Naive B cell (primary cell): Measurements from ENCODE around the gene PTGER3. TPM values are rescaled to one million over a fixed set of nuclear protein-coding genes. Genes with fewer than 3 reads are reported as not detected.
A peak's percentile ranks its signal among the peaks of the same experiment; 100 is the strongest.
"Not testable (repeated sequence)": the region's sequence is repeated elsewhere in the genome, so short reads cannot be mapped to it uniquely, and the experiment has no call there.

Source experiments
- ATAC-seq, 2 donors: fragments of 150-1000 bp; cut with Tn5 transposase; 2 replicates each; pipeline ENCODE4 v1.10.0; 2021; ENCODE audit warnings: low read depth in 2 of 2, mild to moderate bottlenecking in 2 of 2, moderate library complexity in 2 of 2
- DNase-seq: peaks from one replicate; pipeline ENCODE4 v3.0.0; 2022
- H3K27ac Mint-ChIP-seq, 6 donors: one replicate each; pipeline ENCODE4 v1.8.0; 2020 to 2022; ENCODE audit warnings: mild to moderate bottlenecking in 6 of 6, mixed read lengths in 6 of 6, moderate library complexity in 5 of 6, inconsistent platforms in 2 of 6
- H3K27me3 Mint-ChIP-seq, 3 donors: one replicate each; pipeline ENCODE4 v1.8.0; 2021 to 2022; ENCODE audit warnings: mixed read lengths in 3 of 3, mild to moderate bottlenecking in 1 of 3
- H3K36me3 Mint-ChIP-seq, 2 donors: one replicate each; pipeline ENCODE4 v1.8.0; 2020 to 2022; ENCODE audit warnings: mixed read lengths in 2 of 2, inconsistent platforms in 1 of 2, mild to moderate bottlenecking in 1 of 2
- H3K4me1 Mint-ChIP-seq, 3 donors: one replicate each; pipeline ENCODE4 v1.8.0; 2020 to 2022; ENCODE audit warnings: mixed read lengths in 3 of 3, inconsistent platforms in 1 of 3, mild to moderate bottlenecking in 1 of 3, moderate library complexity in 1 of 3
- H3K4me3 Mint-ChIP-seq, 8 donors: one replicate each; pipeline ENCODE4 v1.8.0; 2020 to 2022; ENCODE audit warnings: mild to moderate bottlenecking in 8 of 8, mixed read lengths in 8 of 8, moderate library complexity in 8 of 8, inconsistent platforms in 2 of 8
- H3K9me3 Mint-ChIP-seq, 7 donors: one replicate each; pipeline ENCODE4 v1.8.0; 2020 to 2022; ENCODE audit warnings: mixed read lengths in 7 of 7, mild to moderate bottlenecking in 5 of 7, inconsistent platforms in 2 of 7, moderate library complexity in 1 of 7
- polyA plus RNA-seq, 6 donors: library from polyadenylated mRNA; unstranded; fragments of 300-500 nt; fragmentation: Illumina TruSeq; gene quantifications; one replicate each; pipeline ENCODE4 v1.2.3, GENCODE V29; 2021; ENCODE audit warnings: low read depth in 6 of 6

The PTGER3 gene
- polyA plus RNA-seq, 6 donors from 2014 or later = not detected

GRCh38 chr1:70985278-70985677 lies 62.3 kb downstream of the PTGER3 start:
- H3K9me3 Mint-ChIP-seq, H3K4me3 Mint-ChIP-seq, DNase-seq, H3K36me3 Mint-ChIP-seq, H3K4me1 Mint-ChIP-seq, ATAC-seq, H3K27ac Mint-ChIP-seq: not testable (repeated sequence)
- peaks cover 6 to 21% (median 10%) of the 10 kb centered on the region in 3 donors for H3K27me3 Mint-ChIP-seq

DNA sequence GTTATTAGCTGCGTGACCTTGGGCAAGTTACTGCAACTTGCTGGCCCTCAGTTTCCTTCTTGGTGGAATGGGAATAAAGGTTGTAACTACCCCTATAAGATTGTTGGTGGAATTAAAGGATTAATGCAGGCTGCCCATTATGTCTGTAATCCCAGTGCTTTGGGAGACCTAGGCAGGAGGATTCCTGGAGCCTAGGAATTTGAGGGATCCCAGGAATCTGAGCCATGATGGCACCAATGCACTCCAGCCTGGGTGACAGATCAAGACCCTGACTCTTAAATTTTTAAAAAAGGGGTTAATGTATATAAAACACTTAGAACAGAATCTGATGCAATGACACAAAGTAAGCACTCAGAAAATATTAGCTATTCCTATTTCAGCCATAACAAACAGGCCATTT lies 67.3 kb downstream of the PTGER3 start:
- ATAC-seq = no peak

GRCh38 chr1:70979881-70980280 lies 67.7 kb downstream of the PTGER3 start:
- H3K27me3 Mint-ChIP-seq = peaks cover 16 to 32% (median 21%) of the 10 kb centered on the region in 3 donors
- H3K4me3 Mint-ChIP-seq = peak overlapping the region in 1 of 8 donors; percentile 7
- DNase-seq (no peak), ATAC-seq (peak in 1 of 2 donors; percentile 32)
- H3K27ac Mint-ChIP-seq = no peak overlapping the region
- H3K4me1 Mint-ChIP-seq = peaks cover 0 to 7% (median 3%) of the 10 kb centered on the region in 3 donors
- H3K36me3 Mint-ChIP-seq = no peaks in the 10 kb centered on the region
- peaks cover 0 to 4% (median 0%) of the 10 kb centered on the region in 7 donors for H3K9me3 Mint-ChIP-seq

More for the DNA sequence above, 67.3 kb downstream of the PTGER3 start:
- Mint-ChIP-seq H3K9me3 (peaks cover 0 to 4% (median 0%) of the 10 kb centered on the region in 7 donors), H3K4me1 (peaks cover 0 to 7% (median 3%) of the 10 kb centered on the region in 3 donors), H3K27me3 (peaks cover 16 to 32% (median 21%) of the 10 kb centered on the region in 3 donors), H3K36me3 (no peaks in the 10 kb centered on the region), H3K27ac (no peak overlapping the region), H3K4me3 (no peak overlapping the region)
- DNase-seq = no peak

- DNase-seq (no peak), ATAC-seq (no peak)
- Mint-ChIP-seq H3K36me3 (no peaks in the 10 kb centered on the region), H3K4me3 (no peak overlapping the region), H3K9me3 (peaks cover 0 to 4% (median 0%) of the 10 kb centered on the region in 7 donors), H3K4me1 (peaks cover 0 to 7% (median 3%) of the 10 kb centered on the region in 3 donors), H3K27me3 (peaks cover 16 to 32% (median 21%) of the 10 kb centered on the region in 3 donors), H3K27ac (no peak overlapping the region)
Observed at GRCh38 chr1:70979313-70979712, 68.3 kb downstream of the PTGER3 start.

DNA sequence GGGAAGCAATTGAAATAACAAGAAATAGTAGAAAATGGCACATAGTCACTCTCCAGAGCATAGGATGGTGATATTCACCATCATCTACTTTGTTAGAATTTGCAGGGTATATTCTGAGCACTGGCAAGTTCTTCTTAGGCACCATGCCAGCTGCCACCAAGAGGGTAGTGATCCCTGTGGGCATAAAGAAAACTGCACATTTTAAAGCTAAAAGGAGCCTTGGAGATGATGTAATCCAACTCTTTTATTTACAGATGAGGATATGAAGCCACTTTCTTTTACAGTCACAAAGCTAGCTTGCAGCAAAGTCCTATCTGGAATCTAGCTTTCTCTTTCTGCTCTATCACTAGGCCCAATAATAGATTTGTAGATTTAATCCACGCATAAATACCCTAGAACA lies 69.0 kb downstream of the PTGER3 start:
- Mint-ChIP-seq H3K4me1 (peaks cover 0 to 7% (median 3%) of the 10 kb centered on the region in 3 donors), H3K36me3 (no peaks in the 10 kb centered on the region), H3K9me3 (peaks cover 0 to 4% (median 0%) of the 10 kb centered on the region in 7 donors), H3K27ac (no peak overlapping the region), H3K27me3 (peaks cover 16 to 32% (median 19%) of the 10 kb centered on the region in 3 donors), H3K4me3 (no peak overlapping the region)
- ATAC-seq = no peak
- no peak for DNase-seq

DNA sequence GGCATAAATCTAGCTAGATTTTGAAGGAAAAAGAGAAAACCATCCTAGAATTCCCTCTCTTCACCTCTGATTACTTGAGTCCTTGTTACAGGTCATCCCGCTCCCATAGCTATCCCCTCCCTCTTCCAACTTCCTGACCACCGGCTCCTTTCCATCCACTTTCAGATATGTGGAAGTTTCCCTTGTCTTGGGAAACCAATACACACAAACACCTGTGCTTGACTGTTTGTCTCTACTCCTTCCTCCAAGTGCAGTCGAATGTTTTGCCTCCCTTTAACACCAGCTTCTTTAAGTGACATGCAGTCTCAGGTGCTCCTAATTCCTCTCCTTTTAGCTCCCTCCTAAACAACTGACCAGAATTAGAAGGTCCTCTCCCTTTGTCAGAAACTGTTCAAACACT lies 70.0 kb downstream of the PTGER3 start:
- ATAC-seq (no peak), DNase-seq (no peak)
- peaks cover 0 to 4% (median 0%) of the 10 kb centered on the region in 7 donors for H3K9me3 Mint-ChIP-seq
- no peaks in the 10 kb centered on the region for H3K36me3 Mint-ChIP-seq
- peaks cover 0 to 7% (median 3%) of the 10 kb centered on the region in 3 donors for H3K4me1 Mint-ChIP-seq
- H3K27ac Mint-ChIP-seq = no peak overlapping the region
- H3K4me3 Mint-ChIP-seq = no peak overlapping the region
- peaks cover 10 to 25% (median 12%) of the 10 kb centered on the region in 3 donors for H3K27me3 Mint-ChIP-seq

- no peaks in the 10 kb centered on the region for H3K36me3 Mint-ChIP-seq
- ATAC-seq (no peak), DNase-seq (no peak)
- peaks cover 0 to 4% (median 0%) of the 10 kb centered on the region in 7 donors for H3K9me3 Mint-ChIP-seq
- H3K4me3 Mint-ChIP-seq = no peak overlapping the region
- H3K4me1 Mint-ChIP-seq = peaks cover 0 to 7% (median 3%) of the 10 kb centered on the region in 3 donors
- no peak overlapping the region for H3K27ac Mint-ChIP-seq
- H3K27me3 Mint-ChIP-seq = peaks cover 9 to 22% (median 9%) of the 10 kb centered on the region in 3 donors
Observed at GRCh38 chr1:70977041-70977440, 70.6 kb downstream of the PTGER3 start.

DNA sequence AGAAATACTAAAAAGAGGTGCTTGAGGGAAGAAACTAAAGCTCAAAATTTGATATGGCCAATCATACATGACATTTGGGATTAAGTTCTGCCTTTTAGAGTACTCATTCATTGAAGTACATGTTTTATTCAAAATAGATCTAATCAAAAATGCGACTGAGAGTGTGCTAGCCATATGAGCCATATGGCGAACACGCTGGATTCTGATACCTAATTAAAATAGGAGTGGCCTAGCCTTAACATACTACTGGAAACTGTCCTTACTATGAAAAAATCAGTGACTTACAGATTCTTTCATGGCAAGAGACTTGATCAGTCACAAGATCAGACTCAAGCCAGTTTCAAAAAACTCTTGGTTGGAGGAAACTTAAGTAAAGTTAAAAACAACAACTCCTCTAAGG lies 73.9 kb downstream of the PTGER3 start:
- ATAC-seq (no peak), DNase-seq (no peak)
- no peaks in the 10 kb centered on the region for H3K4me1 Mint-ChIP-seq
- no peak overlapping the region for H3K4me3 Mint-ChIP-seq
- H3K36me3 Mint-ChIP-seq = no peaks in the 10 kb centered on the region
- no peaks in the 10 kb centered on the region for H3K9me3 Mint-ChIP-seq
- H3K27ac Mint-ChIP-seq = no peak overlapping the region
- peaks cover 4 to 22% (median 9%) of the 10 kb centered on the region in 3 donors for H3K27me3 Mint-ChIP-seq

- H3K27ac Mint-ChIP-seq = peak overlapping the region in 2 of 6 donors; percentile 45 to 69
- ATAC-seq (no peak), DNase-seq (no peak)
- H3K27me3 Mint-ChIP-seq = peaks cover 0 to 7% (median 5%) of the 10 kb centered on the region in 3 donors
- H3K9me3 Mint-ChIP-seq = peaks cover 0 to 5% (median 0%) of the 10 kb centered on the region in 7 donors
- no peaks in the 10 kb centered on the region for H3K36me3 Mint-ChIP-seq
- H3K4me1 Mint-ChIP-seq = no peaks in the 10 kb centered on the region
- H3K4me3 Mint-ChIP-seq = no peak overlapping the region
Observed at GRCh38 chr1:70970407-70970806, 77.2 kb downstream of the PTGER3 start.

GRCh38 chr1:70966018-70966638 lies 81.5 kb downstream of the PTGER3 start:
- H3K4me3 Mint-ChIP-seq = no peak overlapping the region
- no peak overlapping the region for H3K27ac Mint-ChIP-seq
- peaks cover 0 to 12% (median 5%) of the 10 kb centered on the region in 7 donors for H3K9me3 Mint-ChIP-seq
- H3K36me3 Mint-ChIP-seq = no peaks in the 10 kb centered on the region
- DNase-seq (no peak), ATAC-seq (no peak)
- H3K4me1 Mint-ChIP-seq = no peaks in the 10 kb centered on the region
- peaks cover 0 to 13% (median 10%) of the 10 kb centered on the region in 3 donors for H3K27me3 Mint-ChIP-seq

- Mint-ChIP-seq H3K27ac (no peak overlapping the region), H3K36me3 (no peaks in the 10 kb centered on the region), H3K4me3 (no peak overlapping the region), H3K4me1 (no peaks in the 10 kb centered on the region), H3K27me3 (peaks cover 0 to 10% (median 9%) of the 10 kb centered on the region in 3 donors), H3K9me3 (peaks cover 1 to 12% (median 5%) of the 10 kb centered on the region in 7 donors)
- ATAC-seq (no peak), DNase-seq (no peak)
Observed at GRCh38 chr1:70963374-70963773, 84.2 kb downstream of the PTGER3 start.

DNA sequence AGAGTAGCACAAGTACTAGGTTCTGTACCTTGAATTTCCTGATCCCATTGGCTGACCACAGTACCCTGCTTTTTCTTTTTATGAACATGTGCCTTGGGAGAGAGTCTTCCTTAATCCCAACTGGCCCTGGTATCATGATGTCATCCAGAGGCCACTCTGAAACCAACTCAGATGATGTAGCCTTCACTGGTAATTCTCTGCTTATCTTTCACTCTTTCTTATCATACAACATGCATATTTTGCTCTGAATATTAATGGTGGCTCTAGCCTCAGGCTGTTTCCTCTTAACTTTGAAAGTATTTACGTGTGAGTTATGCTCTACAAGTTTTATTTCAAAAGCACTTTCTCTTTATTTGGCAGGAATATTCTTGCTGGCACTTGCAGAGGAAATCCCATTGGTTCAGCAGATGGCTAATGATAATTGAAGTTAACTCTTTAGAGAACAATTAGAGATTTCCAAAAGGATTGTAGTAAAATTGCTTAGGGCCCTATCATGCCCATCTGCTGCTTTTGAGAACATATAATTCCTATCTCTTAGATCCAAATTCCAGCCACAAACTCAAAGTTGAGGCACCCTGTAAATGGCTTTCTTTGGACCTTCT lies 86.1 kb downstream of the PTGER3 start:
- Mint-ChIP-seq H3K36me3 (no peaks in the 10 kb centered on the region), H3K27me3 (peaks cover 0 to 7% (median 7%) of the 10 kb centered on the region in 3 donors), H3K4me3 (no peak overlapping the region), H3K27ac (no peak overlapping the region), H3K9me3 (peaks cover 1 to 12% (median 5%) of the 10 kb centered on the region in 7 donors), H3K4me1 (no peaks in the 10 kb centered on the region)
- no peak for DNase-seq
- ATAC-seq = no peak

GRCh38 chr1:70948396-70949017 lies 99.1 kb downstream of the PTGER3 start:
- H3K4me1 Mint-ChIP-seq = no peaks in the 10 kb centered on the region
- H3K27me3 Mint-ChIP-seq = peaks cover 0 to 6% (median 0%) of the 10 kb centered on the region in 3 donors
- H3K4me3 Mint-ChIP-seq = no peak overlapping the region
- no peaks in the 10 kb centered on the region for H3K36me3 Mint-ChIP-seq
- no peak for DNase-seq
- peaks cover 0 to 4% (median 0%) of the 10 kb centered on the region in 7 donors for H3K9me3 Mint-ChIP-seq
- H3K27ac Mint-ChIP-seq = no peak overlapping the region
- ATAC-seq = no peak
